CD4-positive, alpha-beta T cell (primary cell): ENCODE results near the gene BABAM2. TPM values are rescaled to one million over a fixed set of nuclear protein-coding genes. Genes with fewer than 3 reads are reported as not detected.
"Not testable (repeated sequence)": the region's sequence is repeated elsewhere in the genome, so short reads cannot be mapped to it uniquely, and the experiment has no call there.

Experiments
- ATAC-seq: fragments of 200-7000 bp; cut with Tn5 transposase; one replicate; pipeline ENCODE4 v1.10.0; 2022; ENCODE audit warnings: mild to moderate bottlenecking; ENCODE audit not compliant: poor library complexity
- CTCF ChIA-PET: fragments of 350-600 bp; sonication (Branson Sonifier 250); formaldehyde crosslinking; loops from one replicate; lab custom pipeline; 2021; ENCODE audit warnings: antibody characterized with exemption, inconsistent platforms; lab: Charles Lee
- POLR2A ChIA-PET: fragments of 350-600 bp; sonication (Branson Sonifier 250); formaldehyde crosslinking; loops from one replicate; lab custom pipeline; 2021; ENCODE audit warnings: antibody characterized with exemption, inconsistent platforms; lab: Charles Lee
- DNase-seq, 14 experiments: peaks; one replicate each; pipeline ENCODE4 v3.0.0-alpha.2; 2013 to 2020; ENCODE audit warnings: mixed read lengths in 2 of 14
- H3K27ac ChIP-seq, 2 donors: one replicate each; pipeline versions ENCODE4 v1.5.1 to v1.7.0; 2013; ENCODE audit warnings: low read length in 2 of 2, low read depth in 1 of 2, mild to moderate bottlenecking in 1 of 2
- H3K27me3 ChIP-seq, 2 experiments: 1 replicate in 1 of 2; 2 replicates in 1 of 2; pipeline versions ENCODE4 v1.6.1 to v1.7.0; 2013; ENCODE audit warnings: low read length in 2 of 2, control low read depth in 1 of 2, mild to moderate bottlenecking in 1 of 2, moderate library complexity in 1 of 2; ENCODE audit not compliant: insufficient read depth in 2 of 2, control insufficient read depth in 1 of 2
- H3K36me3 ChIP-seq: one replicate; pipeline ENCODE4 v1.6.1; 2013; ENCODE audit warnings: low read length, control low read depth; ENCODE audit not compliant: insufficient read depth
- H3K4me1 ChIP-seq: one replicate; pipeline ENCODE4 v1.6.1; 2013; ENCODE audit warnings: low read length, control low read depth; ENCODE audit not compliant: insufficient read depth
- H3K4me3 ChIP-seq: one replicate; pipeline ENCODE4 v1.5.1; 2013; ENCODE audit warnings: mild to moderate bottlenecking, low read length, moderate library complexity
- H3K9me3 ChIP-seq, 2 experiments: 1 replicate in 1 of 2; 2 replicates in 1 of 2; pipeline versions ENCODE4 v1.6.1 to v1.7.0; 2013; ENCODE audit warnings: low read length in 2 of 2, mild to moderate bottlenecking in 2 of 2, control low read depth in 1 of 2, moderate library complexity in 1 of 2; ENCODE audit not compliant: control insufficient read depth in 1 of 2, insufficient read depth in 1 of 2
- H3K27ac Mint-ChIP-seq: one replicate; pipeline ENCODE4 v1.8.0; 2020; ENCODE audit warnings: mixed read lengths
- H3K27me3 Mint-ChIP-seq: one replicate; pipeline ENCODE4 v1.8.0; 2021; ENCODE audit warnings: mixed read lengths
- H3K36me3 Mint-ChIP-seq: one replicate; pipeline ENCODE4 v1.8.0; 2021; ENCODE audit warnings: low read depth, mixed read lengths
- H3K4me1 Mint-ChIP-seq: one replicate; pipeline ENCODE4 v1.8.0; 2021; ENCODE audit warnings: low read depth, mixed read lengths
- H3K4me3 Mint-ChIP-seq: one replicate; pipeline ENCODE4 v1.8.0; 2020; ENCODE audit warnings: mild to moderate bottlenecking, mixed read lengths
- H3K9me3 Mint-ChIP-seq: one replicate; pipeline ENCODE4 v1.8.0; 2020; ENCODE audit warnings: mixed read lengths
- CTCF ChIP-seq: fragments of 200-600 bp; IDR thresholded peaks from one replicate; pipeline ENCODE4 v1.8.0; 2022; ENCODE audit warnings: antibody characterized with exemption, mild to moderate bottlenecking
- intact Hi-C, 2 experiments: fragments of 100-400 bp; cut with DNase I in 1 of 2; cut with micrococcal nuclease in 1 of 2; formaldehyde crosslinking; loops; one replicate each; pipeline versions ENCODE4 v1.15.1 to v1.9.0; 2023 to 2025; cut with DNase I, micrococcal nuclease
- total RNA-seq, 174 experiments: library from RNA in 2 of 174; stranded (reverse) in 2 of 174; gene quantifications; one replicate each; pipeline ENCODE4 v1.2.3 and lab custom pipeline; 2021 to 2026

BABAM2 gene
- total RNA-seq, 2 experiments from 2014 or later: 29.2 to 32.8 TPM

- DNase-seq: no peak
- Histone ChIP-seq H3K4me1 (peaks cover 41% of the 10 kb centered on the region), H3K36me3 (no peaks in the 10 kb centered on the region), H3K9me3 (no peaks in the 10 kb centered on the region), H3K27me3 (no peaks in the 10 kb centered on the region), H3K27ac (no peak overlapping the region), H3K4me3 (no peak overlapping the region)
- Mint-ChIP-seq H3K27ac (no peak overlapping the region), H3K27me3 (no peaks in the 10 kb centered on the region), H3K4me1 (peaks cover 35% of the 10 kb centered on the region), H3K9me3 (no peaks in the 10 kb centered on the region), H3K4me3 (no peak overlapping the region), H3K36me3 (no peaks in the 10 kb centered on the region)
- TF ChIP-seq CTCF: no peak
- POLR2A ChIA-PET: interaction anchor here (1.0 kb wide), 1 partner anchor 24 kb away, joined by 3 read pairs; the partner anchor contains the start of gene FOSL2
- intact Hi-C loops: no loop called here
- ATAC-seq: no peak
- CTCF ChIA-PET: no interaction called here
Observed at GRCh38 chr2:28369358-28369757, 478.8 kb downstream of the BABAM2 start.

- Mint-ChIP-seq H3K27me3 (no peaks in the 10 kb centered on the region), H3K4me1 (peaks cover 25% of the 10 kb centered on the region), H3K9me3 (no peaks in the 10 kb centered on the region), H3K4me3 (no peak overlapping the region), H3K36me3 (no peaks in the 10 kb centered on the region), H3K27ac (no peak overlapping the region)
- CTCF ChIA-PET: no interaction called here
- H3K4me3 ChIP-seq: no peak overlapping the region
- DNase-seq: no peak
- H3K36me3 ChIP-seq: no peaks in the 10 kb centered on the region
- TF ChIP-seq CTCF: no peak
- H3K27ac ChIP-seq: no peak overlapping the region
- ATAC-seq: no peak
- H3K9me3 ChIP-seq: no peaks in the 10 kb centered on the region
- intact Hi-C loops: no loop called here
- H3K27me3 ChIP-seq: no peaks in the 10 kb centered on the region
- POLR2A ChIA-PET: no interaction called here
- peaks cover 31% of the 10 kb centered on the region for H3K4me1 ChIP-seq
Observed at GRCh38 chr2:28370354-28370753, 479.8 kb downstream of the BABAM2 start.

GRCh38 chr2:28371728-28372127, 481.2 kb downstream of the BABAM2 start:
- DNase-seq, intact Hi-C loops, H3K9me3 ChIP-seq, H3K36me3 Mint-ChIP-seq, H3K9me3 Mint-ChIP-seq, H3K4me3 Mint-ChIP-seq, H3K27me3 Mint-ChIP-seq, H3K4me3 ChIP-seq, H3K27me3 ChIP-seq, POLR2A ChIA-PET, ATAC-seq, H3K27ac Mint-ChIP-seq, CTCF ChIA-PET, H3K27ac ChIP-seq, H3K36me3 ChIP-seq: not testable (repeated sequence)
- peaks cover 17% of the 10 kb centered on the region for H3K4me1 ChIP-seq
- peaks cover 11% of the 10 kb centered on the region for H3K4me1 Mint-ChIP-seq

- no peaks in the 10 kb centered on the region for H3K27me3 ChIP-seq
- no peak overlapping the region for H3K4me3 ChIP-seq
- DNase-seq: no peak
- Mint-ChIP-seq H3K4me1 (peaks cover 8% of the 10 kb centered on the region), H3K27ac (no peak overlapping the region), H3K36me3 (no peaks in the 10 kb centered on the region), H3K9me3 (no peaks in the 10 kb centered on the region), H3K27me3 (no peaks in the 10 kb centered on the region), H3K4me3 (no peak overlapping the region)
- no peaks in the 10 kb centered on the region for H3K36me3 ChIP-seq
- H3K27ac ChIP-seq: no peak overlapping the region
- no peak for ATAC-seq
- intact Hi-C loops: no loop called here
- H3K9me3 ChIP-seq: no peaks in the 10 kb centered on the region
- POLR2A ChIA-PET: no interaction called here
- TF ChIP-seq CTCF: no peak
- CTCF ChIA-PET: no interaction called here
- H3K4me1 ChIP-seq: peaks cover 16% of the 10 kb centered on the region
Observed at GRCh38 chr2:28373854-28374253, 483.3 kb downstream of the BABAM2 start.
